ENCODE measurements around the gene PLXNA3. TPM values are rescaled to one million over a fixed set of nuclear protein-coding genes. Genes with fewer than 3 reads are reported as not detected.

PLXNA3 gene
- total and polyA plus RNA-seq, 10 of the 15 experiments (the other 5 are each of a cell fraction or from before 2014, with no cell fraction given), result 0.26 to 26.8 (median 3.4) TPM

DNA sequence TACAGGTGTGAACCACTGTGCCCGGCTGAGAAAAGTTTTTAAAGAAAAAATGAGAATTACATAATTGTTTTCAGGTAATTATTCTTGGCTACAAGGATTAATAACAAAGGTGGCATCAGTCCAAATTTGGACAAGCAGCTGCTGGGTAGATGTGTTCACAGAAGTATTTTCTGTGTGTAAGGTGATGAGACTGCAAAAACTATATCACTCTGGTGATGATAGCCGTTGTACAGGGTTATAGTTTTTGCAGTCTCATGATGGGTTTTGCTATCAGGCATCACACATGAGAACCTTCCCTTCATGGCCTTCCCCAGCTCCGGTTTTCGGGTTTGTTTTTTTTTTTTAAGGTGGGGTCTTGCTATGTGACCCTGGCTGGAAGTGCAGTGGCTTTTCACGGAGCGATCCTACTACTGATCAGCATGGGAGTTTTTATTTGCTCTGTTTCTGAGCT lies 37.4 kb downstream of the PLXNA3 start:
- FAIRE-seq (no peak), ATAC-seq (no peak), DNase-seq (ENCODE audit: low read depth, low spot score) (no peak)
- no peaks in the 10 kb centered on the region for H3K27me3 ChIP-seq (replicated peaks in 1 of 2; ENCODE audit: control insufficient read depth in 2 of 2, insufficient read depth in 2 of 2, low read length in 1 of 2)
- H3K9me3 ChIP-seq (replicated peaks; ENCODE audit: control insufficient read depth, insufficient read depth, low read length), result no peaks in the 10 kb centered on the region
- H3K4me3 ChIP-seq, result no peak overlapping the region
- H3K79me2 ChIP-seq (ENCODE audit: control insufficient read depth, insufficient read depth, low read length), result no peaks in the 10 kb centered on the region
- RAD21 ChIA-PET (ENCODE audit: unreplicated experiment), result no interaction called here
- WGBS (ENCODE audit: insufficient coverage, insufficient replicate concordance, low lambda C conversion rate, missing lambda C conversion rate), result 57% methylated on average over 2 of the region's 6 CpGs
- CTCF ChIA-PET, result interaction anchor here (2.6 kb wide), 1 partner anchor 32 kb away, joined by 9 read pairs; no protein-coding TSS in a partner anchor
- no TSS peak for BruUV-seq (replicated peaks)
- TF ChIP-seq NFXL1 (IDR thresholded peaks at IDR 0.05; ENCODE audit: borderline replicate concordance) (no peak), NR2C1 (IDR thresholded peaks at IDR 0.05) (no peak), PBX3 (IDR thresholded peaks at IDR 0.05; ENCODE audit: insufficient replicate concordance, low read depth, low read length) (no peak), RUNX3 (IDR thresholded peaks at IDR 0.05; ENCODE audit: low read length) (no peak), MTA2 (IDR thresholded peaks at IDR 0.05; ENCODE audit: low read depth) (no peak), POLR2AphosphoS5 (IDR thresholded peaks at IDR 0.05; ENCODE audit: low read length) (no peak), FOXM1 (IDR thresholded peaks at IDR 0.05; ENCODE audit: low read depth, low read length) (no peak), IRF4 (IDR thresholded peaks at IDR 0.05; ENCODE audit: low read depth, low read length) (no peak), GABPA (IDR thresholded peaks at IDR 0.05; ENCODE audit: low read depth) (no peak), PAX8 (IDR thresholded peaks at IDR 0.05) (no peak), SIN3A (IDR thresholded peaks at IDR 0.05; ENCODE audit: low read depth, low read length) (no peak)
- H3K4me2 ChIP-seq (ENCODE audit: control insufficient read depth, insufficient read depth), result no peak overlapping the region
- in situ Hi-C loops (cut with MboI) (no loop called here), intact Hi-C loops (cut with micrococcal nuclease; ENCODE audit: unreplicated experiment) (no loop called here)
- no peaks in the 10 kb centered on the region for H4K20me1 ChIP-seq (ENCODE audit: control insufficient read depth, insufficient read depth)
- SMC1A ChIA-PET (ENCODE audit: uncharacterized antibody, unreplicated experiment), result no interaction called here
- H3K9ac ChIP-seq (ENCODE audit: control insufficient read depth, insufficient read depth, low read length), result no peak overlapping the region
- H3K4me1 ChIP-seq (ENCODE audit: control insufficient read depth, insufficient read depth, low read length), result peaks cover 7% of the 10 kb centered on the region
- H3K27ac ChIP-seq (ENCODE audit: control insufficient read depth, insufficient read depth), result no peak overlapping the region
- no peak overlapping the region for H2AFZ ChIP-seq (ENCODE audit: control insufficient read depth, low read depth, low read length)
- no peaks in the 10 kb centered on the region for H3K36me3 ChIP-seq (ENCODE audit: control insufficient read depth in 2 of 2, insufficient read depth in 2 of 2, low read length in 1 of 2)
- POLR2A ChIA-PET, result interaction anchor here (0.6 to 0.7 kb wide), 4 partner anchors 12 to 515 kb away, joined by 3 to 11 read pairs (median 3); no protein-coding TSS in a partner anchor
